GM15510 (cell line): Measurements from ENCODE around the gene PIRT.

ENCODE experiments used
- POLR2A ChIP-seq: IDR thresholded peaks from 3 replicates; pipeline ENCODE4 v1.6.1; 2011; ENCODE audit warnings: borderline replicate concordance; ENCODE audit not compliant: insufficient read length; ENCODE audit errors: extremely low read depth

The PIRT gene

DNA sequence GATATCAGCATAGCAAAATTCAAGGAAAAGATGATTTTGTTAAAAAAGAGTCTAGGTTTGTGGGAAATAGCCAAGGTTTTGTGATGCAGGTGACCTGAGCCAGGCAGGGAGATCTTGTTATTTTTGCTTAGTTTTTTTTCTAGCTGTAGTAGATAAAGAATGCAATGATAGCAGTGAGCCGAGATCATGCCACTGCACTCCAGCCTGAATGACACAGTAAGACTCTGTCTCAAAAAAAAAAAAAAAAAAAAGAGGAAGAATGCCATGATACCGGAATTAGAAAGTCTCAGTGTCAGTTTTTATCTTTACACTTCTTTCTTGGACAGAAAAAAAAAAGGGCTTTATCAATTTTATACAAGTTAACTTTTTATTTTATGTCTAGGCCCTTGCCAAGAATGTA, 61.5 kb downstream of the PIRT start:
- no peak for TF ChIP-seq POLR2A

DNA sequence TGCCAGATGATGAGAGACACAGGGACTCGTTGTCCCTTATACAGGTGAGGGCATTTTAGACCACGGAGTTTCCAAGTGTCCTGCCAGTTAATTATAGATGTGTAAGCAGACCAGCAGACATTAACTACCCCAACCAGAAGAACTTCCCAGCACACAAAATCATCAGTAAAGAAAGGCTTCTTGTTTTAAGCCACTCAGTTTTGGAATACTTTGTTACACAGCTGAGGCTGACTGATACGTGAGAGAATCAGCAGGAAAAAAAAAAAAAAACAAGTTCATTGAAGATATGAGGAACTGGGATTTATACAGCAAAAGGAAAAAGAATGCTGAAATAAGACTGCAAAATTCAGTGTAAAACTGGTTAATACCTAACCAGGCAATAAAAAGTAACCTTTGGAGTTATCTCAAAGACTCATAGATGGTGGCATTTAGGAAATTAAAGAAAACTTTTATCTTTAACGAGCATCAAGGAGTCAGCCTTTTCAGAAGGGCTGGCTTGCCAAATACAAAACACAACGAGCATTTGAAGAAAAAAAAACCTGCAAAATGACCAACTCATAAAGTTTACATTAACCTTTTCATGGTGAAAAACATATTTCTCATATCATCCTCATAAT, 62.0 kb downstream of the PIRT start:
- no peak for TF ChIP-seq POLR2A

DNA sequence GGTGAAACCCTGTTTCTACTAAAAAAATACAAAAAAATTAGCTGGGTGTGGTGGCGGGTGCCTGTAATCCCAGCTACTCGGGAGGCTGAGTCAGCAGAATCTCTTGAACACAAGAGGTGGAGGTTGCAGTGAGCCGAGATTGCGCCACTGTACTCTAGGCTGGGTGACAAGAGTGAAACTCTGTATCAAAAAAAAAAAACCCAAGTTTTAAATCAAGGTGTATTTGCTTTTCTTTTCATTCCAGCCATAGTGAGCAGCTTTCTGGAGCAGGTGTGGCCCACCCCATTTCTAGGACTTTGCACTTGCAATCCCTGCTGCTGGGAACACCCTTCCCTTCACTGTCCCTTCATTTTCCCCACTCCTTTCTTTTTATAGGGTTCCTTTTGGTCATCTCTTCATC, 62.8 kb downstream of the PIRT start:
- no peak for TF ChIP-seq POLR2A

DNA sequence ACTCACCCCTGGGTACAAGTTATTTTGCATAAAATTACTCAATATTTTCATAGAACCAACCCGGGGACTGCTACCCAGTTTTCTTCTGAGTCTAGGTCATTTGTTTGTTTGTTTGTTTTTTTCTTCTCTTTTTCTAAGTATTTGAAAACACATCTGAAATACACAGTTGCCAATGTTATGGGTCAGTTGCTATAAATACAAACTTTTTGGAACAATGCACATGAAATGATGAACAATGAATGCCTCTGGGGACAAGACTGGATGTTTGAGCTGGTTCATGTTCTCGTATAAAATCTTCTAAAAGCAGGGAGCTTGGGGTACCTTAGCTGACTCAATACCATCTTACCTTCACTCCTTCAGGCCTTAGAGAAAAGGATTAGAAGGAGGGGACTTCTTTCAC, 64.5 kb downstream of the PIRT start:
- no peak for TF ChIP-seq POLR2A
